NCI-H2227 (cell line): ENCODE measurements around the gene WASHC3.
"Not testable (repeated sequence)": the region's sequence is repeated elsewhere in the genome, so short reads cannot be mapped to it uniquely, and the experiment has no call there.

Source experiments
- DNase-seq: peaks from one replicate; lab custom pipeline; 2025; ENCODE audit not compliant: unreplicated experiment; lab: John Stamatoyannopoulos, UW

WASHC3 gene

GRCh38 chr12:102051431-102051965 lies 10.3 kb downstream of the WASHC3 start:
- DNase-seq: no peak

- DNase-seq: no peak
Measured at GRCh38 chr12:102050660-102051430, 10.9 kb downstream of the WASHC3 start.

- no peak for DNase-seq
Measured at GRCh38 chr12:102043928-102044327, 17.9 kb downstream of the WASHC3 start.

GRCh38 chr12:102033991-102034745 lies 27.6 kb downstream of the WASHC3 start:
- no peak for DNase-seq

GRCh38 chr12:102031852-102032251 lies 29.9 kb downstream of the WASHC3 start:
- no peak for DNase-seq

GRCh38 chr12:102029141-102029540 lies 32.6 kb downstream of the WASHC3 start:
- DNase-seq: no peak

- DNase-seq: no peak
Measured at GRCh38 chr12:102026728-102027127, 35.1 kb downstream of the WASHC3 start.

- DNase-seq: no peak
Measured at GRCh38 chr12:102024765-102025164, 37.0 kb downstream of the WASHC3 start.

- no peak for DNase-seq
Measured at GRCh38 chr12:102023343-102023930, 38.4 kb downstream of the WASHC3 start.

GRCh38 chr12:102022286-102022685 lies 39.5 kb downstream of the WASHC3 start:
- DNase-seq: no peak

- DNase-seq: no peak
Measured at GRCh38 chr12:102021540-102022246, 40.1 kb downstream of the WASHC3 start.

- not testable (repeated sequence) for DNase-seq
Measured at GRCh38 chr12:102018607-102019006, 43.2 kb downstream of the WASHC3 start.

GRCh38 chr12:102016472-102016871 lies 45.3 kb downstream of the WASHC3 start:
- DNase-seq: no peak

GRCh38 chr12:102010265-102010994 lies 51.4 kb downstream of the WASHC3 start:
- DNase-seq: no peak

GRCh38 chr12:102009796-102010195 lies 52.0 kb downstream of the WASHC3 start:
- no peak for DNase-seq

- no peak for DNase-seq
Measured at GRCh38 chr12:102008615-102009126, 53.1 kb downstream of the WASHC3 start.

GRCh38 chr12:102005256-102005655 lies 56.5 kb downstream of the WASHC3 start:
- DNase-seq: no peak

- no peak for DNase-seq
Measured at GRCh38 chr12:101997102-101997501, 64.7 kb downstream of the WASHC3 start.

- DNase-seq: no peak
Measured at GRCh38 chr12:101995684-101996083, 66.1 kb downstream of the WASHC3 start.

- no peak for DNase-seq
Measured at GRCh38 chr12:101992091-101992490, 69.7 kb downstream of the WASHC3 start.
